Ramos (cell line): ENCODE measurements around the gene TAX1BP3.

Source experiments
- in situ Hi-C: fragments of 300-500 bp; cut with MboI; formaldehyde crosslinking; loops from one replicate; pipeline ENCODE4 v1.14.3; 2022; ENCODE audit warnings: low sequenced_read_pairs; ENCODE audit not compliant: unreplicated experiment

The TAX1BP3 gene

GRCh38 chr17:3636154-3636907 lies 32.0 kb downstream of the TAX1BP3 start, which contains the start of the genes CTNS and SHPK:
TSS of gene CTNS (plus strand) at chr17:3636760. CDS start at chr17:3640207, 3,447 bp downstream.
TSS of gene SHPK (minus strand) at chr17:3636250. CDS start at chr17:3636219, 31 bp downstream.
- in situ Hi-C loops: no loop called here

- in situ Hi-C loops: no loop called here
Observed at GRCh38 chr17:3635474-3636153, 32.8 kb downstream of the TAX1BP3 start.

- in situ Hi-C loops: no loop called here
Observed at GRCh38 chr17:3632287-3632686, 36.1 kb downstream of the TAX1BP3 start.

- in situ Hi-C loops: no loop called here
Observed at GRCh38 chr17:3630781-3631180, 37.6 kb downstream of the TAX1BP3 start.

- in situ Hi-C loops: no loop called here
Observed at GRCh38 chr17:3627769-3628167, 40.6 kb downstream of the TAX1BP3 start.

GRCh38 chr17:3626831-3627768 lies 41.3 kb downstream of the TAX1BP3 start:
- in situ Hi-C loops: no loop called here

- in situ Hi-C loops: no loop called here
Observed at GRCh38 chr17:3622977-3623594, 45.3 kb downstream of the TAX1BP3 start.

GRCh38 chr17:3621146-3621720 lies 47.1 kb downstream of the TAX1BP3 start:
- in situ Hi-C loops: no loop called here

- in situ Hi-C loops: no loop called here
Observed at GRCh38 chr17:3615160-3615870, 53.1 kb downstream of the TAX1BP3 start.

- in situ Hi-C loops: no loop called here
Observed at GRCh38 chr17:3613124-3613523, 55.3 kb downstream of the TAX1BP3 start.
